Left lung (tissue), 10 donors: Measurements from ENCODE around the gene INSYN2B. TPM values are rescaled to one million over a fixed set of nuclear protein-coding genes. Genes with fewer than 3 reads are reported as not detected.

Source experiments
- ATAC-seq: fragments of 200-7000 bp; cut with Tn5 transposase; one replicate; pipeline ENCODE4 v1.9.1; 2020; ENCODE audit warnings: moderate library complexity
- DNase-seq, 4 donors: peaks; one replicate each; pipeline ENCODE4 v3.0.0-alpha.2; 2013 to 2020
- H3K27ac ChIP-seq, 2 donors: fragments of 200-600 bp; sonication (generic) in 1 of 2; one replicate each; pipeline versions ENCODE4 v1.5.0 to v1.8.0; 2020 to 2021
- H3K27me3 ChIP-seq, 2 donors: fragments of 200-600 bp; sonication (generic) in 1 of 2; one replicate each; pipeline versions ENCODE4 v1.5.0 to v1.8.0; 2020 to 2021
- H3K36me3 ChIP-seq, 2 donors: fragments of 200-600 bp; sonication (generic) in 1 of 2; one replicate each; pipeline versions ENCODE4 v1.5.0 to v1.8.0; 2020 to 2021
- H3K4me1 ChIP-seq, 2 donors: fragments of 200-600 bp; one replicate each; pipeline ENCODE4 v1.8.0; 2021
- H3K4me3 ChIP-seq, 2 donors: fragments of 200-600 bp; sonication (generic) in 1 of 2; one replicate each; pipeline versions ENCODE4 v1.5.0 to v1.8.0; 2020 to 2021; ENCODE audit warnings: mild to moderate bottlenecking in 1 of 2
- H3K9me3 ChIP-seq, 2 donors: fragments of 200-600 bp; sonication (generic) in 1 of 2; one replicate each; pipeline versions ENCODE4 v1.5.0 to v1.8.0; 2020 to 2021
- intact Hi-C, 2 donors: fragments of 100-400 bp; cut with DNase I; formaldehyde crosslinking; loops; one replicate each; pipeline versions ENCODE4 v1.11.2 to v1.14.2; 2022
- polyA plus RNA-seq, 6 donors: library from polyadenylated mRNA; unstranded; fragments of 120-200 nt; gene quantifications; one replicate each; pipeline ENCODE4 v1.2.1, GENCODE V29; 2013; ENCODE audit not compliant: insufficient read length in 6 of 6
- total RNA-seq, 2 donors: library from RNA; stranded (reverse); fragmentation: NEBNext Ultra II Directional; extraction: Animal tissue kit (Norgen Biotek cat#: 25700); gene quantifications; one replicate each; pipeline ENCODE4 v1.2.1, GENCODE V29; 2021
- TF ChIP-seq, protein P1 (sequence below), 2 donors: fragments of 200-600 bp; sonication (generic) in 1 of 2; IDR thresholded peaks; one replicate each; pipeline versions ENCODE4 v1.5.0 to v1.8.0; 2021; ENCODE audit warnings: antibody characterized with exemption in 2 of 2
- donor health status: DM: no; HTN: yes; CAD: no.
- donor health status: DM: no; HTN: no; CAD: no.

Gene INSYN2B
- total and polyA plus RNA-seq, 8 donors = 0.10 to 7.0 (median 4.2) TPM

DNA sequence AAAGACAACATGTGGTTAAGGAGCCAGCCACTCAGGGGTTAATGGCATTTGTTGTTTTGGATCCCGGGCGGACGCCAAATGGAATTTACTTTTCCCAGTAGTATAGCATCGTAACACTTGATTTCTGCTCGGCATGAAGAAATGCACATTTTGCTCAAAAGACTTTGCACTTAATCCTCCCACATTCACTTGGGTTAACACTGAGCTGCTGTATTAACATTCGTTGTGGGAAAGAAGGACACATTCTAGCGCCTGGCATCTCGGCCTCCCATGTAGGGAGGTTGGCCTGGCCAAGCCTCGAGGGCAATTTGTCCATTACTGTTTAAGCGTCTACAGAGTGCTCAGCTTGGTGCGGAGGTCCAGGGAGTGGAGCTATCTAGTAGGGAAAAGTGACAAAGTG lies 32.3 kb upstream of the INSYN2B start:
- Histone ChIP-seq H3K4me3 (no peak overlapping the region), H3K27ac (no peak overlapping the region), H3K4me1 (no peaks in the 10 kb centered on the region), H3K27me3 (no peaks in the 10 kb centered on the region), H3K9me3 (no peaks in the 10 kb centered on the region), H3K36me3 (peaks cover 0 to 35% of the 10 kb centered on the region in 2 donors)
- ATAC-seq = no peak
- DNase-seq = no peak
- TF ChIP-seq, protein P1, sequence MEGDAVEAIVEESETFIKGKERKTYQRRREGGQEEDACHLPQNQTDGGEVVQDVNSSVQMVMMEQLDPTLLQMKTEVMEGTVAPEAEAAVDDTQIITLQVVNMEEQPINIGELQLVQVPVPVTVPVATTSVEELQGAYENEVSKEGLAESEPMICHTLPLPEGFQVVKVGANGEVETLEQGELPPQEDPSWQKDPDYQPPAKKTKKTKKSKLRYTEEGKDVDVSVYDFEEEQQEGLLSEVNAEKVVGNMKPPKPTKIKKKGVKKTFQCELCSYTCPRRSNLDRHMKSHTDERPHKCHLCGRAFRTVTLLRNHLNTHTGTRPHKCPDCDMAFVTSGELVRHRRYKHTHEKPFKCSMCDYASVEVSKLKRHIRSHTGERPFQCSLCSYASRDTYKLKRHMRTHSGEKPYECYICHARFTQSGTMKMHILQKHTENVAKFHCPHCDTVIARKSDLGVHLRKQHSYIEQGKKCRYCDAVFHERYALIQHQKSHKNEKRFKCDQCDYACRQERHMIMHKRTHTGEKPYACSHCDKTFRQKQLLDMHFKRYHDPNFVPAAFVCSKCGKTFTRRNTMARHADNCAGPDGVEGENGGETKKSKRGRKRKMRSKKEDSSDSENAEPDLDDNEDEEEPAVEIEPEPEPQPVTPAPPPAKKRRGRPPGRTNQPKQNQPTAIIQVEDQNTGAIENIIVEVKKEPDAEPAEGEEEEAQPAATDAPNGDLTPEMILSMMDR (IDR thresholded peaks at IDR 0.05) = no peak
- intact Hi-C loops = no loop called here

DNA sequence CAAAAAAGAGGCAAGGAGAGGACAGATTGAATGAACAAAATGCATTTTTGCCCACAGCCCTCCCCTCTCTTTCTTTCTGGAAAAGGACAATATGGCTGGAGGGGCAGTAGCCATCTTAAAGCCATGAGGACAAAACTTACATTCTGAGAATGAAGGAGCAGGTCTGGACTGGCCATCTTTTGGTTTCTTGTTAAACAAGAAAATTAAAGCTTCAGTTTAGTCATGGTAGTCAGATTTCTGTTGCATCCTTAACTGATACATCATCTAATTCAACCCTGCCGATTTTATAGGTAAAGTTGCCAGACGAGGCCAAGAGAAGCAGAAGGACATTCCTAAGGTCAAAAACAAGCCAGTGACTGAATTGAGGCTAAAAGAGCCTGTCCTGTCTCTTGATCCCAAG lies 31.5 kb upstream of the INSYN2B start:
- Histone ChIP-seq H3K4me1 (no peaks in the 10 kb centered on the region), H3K27ac (no peak overlapping the region), H3K4me3 (no peak overlapping the region), H3K27me3 (no peaks in the 10 kb centered on the region), H3K36me3 (peaks cover 0 to 33% of the 10 kb centered on the region in 2 donors), H3K9me3 (no peaks in the 10 kb centered on the region)
- ATAC-seq = no peak
- intact Hi-C loops = no loop called here
- DNase-seq = no peak
- TF ChIP-seq, protein P1 (IDR thresholded peaks at IDR 0.05) = no peak

DNA sequence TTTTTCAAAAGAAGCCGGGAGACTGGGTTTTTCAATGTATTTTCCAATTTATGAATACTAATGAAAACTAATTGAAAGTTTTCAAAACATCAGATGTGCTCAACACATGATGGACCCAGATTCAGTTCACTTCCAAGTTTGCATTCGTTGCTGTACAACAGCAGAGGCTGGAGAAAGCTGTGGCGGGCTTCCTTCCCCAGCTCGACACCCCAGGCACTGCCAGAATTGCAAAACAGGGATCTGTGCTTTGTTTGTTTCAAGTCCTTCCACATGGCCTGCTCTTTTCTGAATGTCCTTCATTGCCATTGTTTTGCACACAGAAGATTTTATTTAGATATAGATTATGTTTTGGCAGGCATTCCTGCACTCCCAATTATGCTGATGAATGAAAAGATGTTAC lies 30.3 kb upstream of the INSYN2B start:
- H3K36me3 ChIP-seq = peaks cover 0 to 33% of the 10 kb centered on the region in 2 donors
- intact Hi-C loops = no loop called here
- H3K27me3 ChIP-seq = no peaks in the 10 kb centered on the region
- peak in 1 of 4 donors; percentile 24 for DNase-seq
- H3K4me3 ChIP-seq = no peak overlapping the region
- ATAC-seq = no peak
- H3K9me3 ChIP-seq = no peaks in the 10 kb centered on the region
- TF ChIP-seq, protein P1 (IDR thresholded peaks at IDR 0.05) = no peak
- H3K27ac ChIP-seq = no peak overlapping the region
- no peaks in the 10 kb centered on the region for H3K4me1 ChIP-seq

DNA sequence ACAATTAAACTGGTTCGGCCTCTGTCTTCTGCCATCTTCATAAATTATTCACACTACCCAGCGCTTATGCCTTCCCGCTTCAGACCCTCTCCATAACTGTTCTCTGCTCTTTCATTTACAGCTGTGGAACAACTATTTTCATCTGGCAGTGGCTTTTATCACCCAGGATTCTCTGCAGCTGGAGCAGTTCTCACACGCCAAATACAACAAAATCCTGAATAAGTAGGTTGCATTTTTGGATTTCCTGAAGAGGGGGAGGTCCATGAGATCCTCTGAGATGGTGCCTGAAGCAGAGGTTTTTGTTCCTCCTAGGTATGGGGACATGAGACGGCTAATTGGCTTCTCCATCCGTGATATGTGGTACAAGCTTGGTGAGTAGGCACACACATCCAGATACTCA lies 28.1 kb upstream of the INSYN2B start:
- DNase-seq (no peak), ATAC-seq (no peak)
- Histone ChIP-seq H3K9me3 (no peaks in the 10 kb centered on the region), H3K4me1 (no peaks in the 10 kb centered on the region), H3K36me3 (peaks cover 0 to 33% of the 10 kb centered on the region in 2 donors), H3K4me3 (no peak overlapping the region), H3K27ac (no peak overlapping the region), H3K27me3 (no peaks in the 10 kb centered on the region)
- intact Hi-C loops = no loop called here
- TF ChIP-seq, protein P1 (IDR thresholded peaks at IDR 0.05) = no peak

DNA sequence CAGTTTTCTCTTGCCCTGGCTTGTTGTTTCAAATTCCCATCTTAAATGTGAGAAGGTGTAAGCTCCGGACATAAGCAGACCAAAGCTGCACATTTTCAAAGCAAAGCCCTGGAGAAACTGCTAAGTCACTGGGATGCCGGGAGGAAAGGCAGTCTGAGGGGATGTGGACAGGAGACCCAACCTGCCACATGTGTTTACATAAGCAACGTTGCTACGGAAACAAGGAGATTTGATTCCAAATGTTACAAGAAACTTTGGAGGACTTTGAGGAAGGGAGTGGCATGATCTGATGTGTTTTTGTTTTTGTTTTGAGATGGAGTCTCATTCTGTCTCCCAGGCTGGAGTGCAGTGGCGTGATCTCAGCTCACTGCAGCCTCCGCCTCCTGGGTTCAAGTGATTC lies 25.7 kb upstream of the INSYN2B start:
- ATAC-seq = no peak
- H3K27me3 ChIP-seq = no peaks in the 10 kb centered on the region
- no peaks in the 10 kb centered on the region for H3K9me3 ChIP-seq
- H3K27ac ChIP-seq = no peak overlapping the region
- peaks cover 0 to 30% of the 10 kb centered on the region in 2 donors for H3K36me3 ChIP-seq
- H3K4me1 ChIP-seq = no peaks in the 10 kb centered on the region
- TF ChIP-seq, protein P1 (IDR thresholded peaks at IDR 0.05) = no peak
- no peak overlapping the region for H3K4me3 ChIP-seq
- no peak for DNase-seq
- intact Hi-C loops = no loop called here
